ENCODE data around the gene PFKFB4. TPM values are rescaled to one million over a fixed set of nuclear protein-coding genes. Genes with fewer than 3 reads are reported as not detected.

PFKFB4 gene
- total and polyA plus RNA-seq, 2 of the 4 experiments (the other 2 are of a cell fraction): 16.9 to 17.0 TPM

DNA sequence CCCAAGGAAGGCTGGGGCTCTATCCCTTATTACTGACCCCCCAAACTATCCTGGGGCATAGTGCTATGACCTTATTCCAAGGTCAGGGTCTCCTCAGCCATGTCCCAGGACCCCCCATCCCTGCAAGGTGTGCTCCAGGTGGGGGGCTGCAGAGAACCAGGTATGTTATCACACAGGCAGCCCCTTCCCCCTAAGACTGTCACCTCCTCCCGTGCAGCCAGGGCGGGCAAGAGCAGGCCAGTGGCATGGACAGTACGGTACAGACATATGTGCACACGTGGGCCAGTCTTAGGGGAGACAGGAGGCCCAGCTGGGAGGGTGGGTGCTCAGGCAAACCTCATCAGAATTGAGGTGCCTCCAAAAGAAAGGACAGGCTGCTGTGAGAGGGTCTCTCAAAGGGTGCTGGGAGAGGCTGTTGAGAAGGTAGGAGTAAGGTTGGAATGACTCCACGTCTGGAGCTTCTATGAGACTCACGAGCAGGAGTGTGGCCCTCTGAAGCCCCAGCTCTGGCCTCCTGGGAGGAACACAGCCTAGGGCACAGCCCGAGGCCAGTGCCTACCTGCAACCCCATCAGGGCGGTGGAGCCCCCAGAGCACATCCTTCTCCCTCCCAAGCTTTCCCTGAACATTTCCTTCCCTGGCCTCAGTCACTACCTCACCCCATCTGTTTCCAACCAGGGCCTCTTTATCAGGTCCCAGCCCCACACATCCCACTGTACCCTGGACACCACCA is 40.2 kb upstream of the PFKFB4 start:
- H3K9ac ChIP-seq (ENCODE audit: low read depth, low read length): no peak overlapping the region
- H2BK20ac ChIP-seq (ENCODE audit: low read depth, low read length): peak overlapping the region; percentile 99
- H3K4me3 ChIP-seq (ENCODE audit: insufficient read depth, low read depth, low read length): no peak overlapping the region
- in situ Hi-C loops (cut with MboI; ENCODE audit: low sequenced_read_pairs): no loop called here
- CTCF ChIA-PET: interaction anchor here (0.9 kb wide), 1 partner anchor 39 kb away, joined by 3 read pairs; no protein-coding TSS in a partner anchor
- peaks cover 59% of the 10 kb centered on the region for H3K9me1 ChIP-seq (ENCODE audit: insufficient read depth, low read length)
- peak overlapping the region; percentile 94 for H3K27ac ChIP-seq (ENCODE audit: insufficient read depth, low read length)
- peak overlapping the region; percentile 97 for H2BK5ac ChIP-seq (ENCODE audit: low read depth, low read length, poor library complexity, severe bottlenecking)
- peak overlapping the region; percentile 76 for H3K56ac ChIP-seq (ENCODE audit: extremely low read depth, insufficient read depth, low read length)
- peak overlapping the region; percentile 87 for H3K14ac ChIP-seq (replicated peaks; ENCODE audit: low read depth, low read length)
- H2BK15ac ChIP-seq (ENCODE audit: low read depth, low read length): peak overlapping the region; percentile 97; the same call in 2 of the 3 replicates
- peak overlapping the region; percentile 87 for H2AFZ ChIP-seq (replicated peaks; ENCODE audit: low read length, poor library complexity)
- peak overlapping the region; percentile 99 for H2AK9ac ChIP-seq (replicated peaks; ENCODE audit: low read depth, low read length, poor library complexity)
- H2BK120ac ChIP-seq (ENCODE audit: low read depth, low read length): peak overlapping the region; percentile 85
- intact Hi-C loops (cut with micrococcal nuclease): no loop called here
- peaks cover 19% of the 10 kb centered on the region for H4K20me1 ChIP-seq (ENCODE audit: insufficient read depth, low read length)
- peak overlapping the region; percentile 100 for H2AK5ac ChIP-seq (ENCODE audit: low read depth, low read length)
- no peaks in the 10 kb centered on the region for H3K27me3 ChIP-seq (ENCODE audit: control insufficient read depth, insufficient read depth, low read length)
- DNase-seq (no peak), ATAC-seq (ENCODE audit: low read depth) (no peak)
- H3K9me3 ChIP-seq (ENCODE audit: control insufficient read depth, insufficient read depth, low read length): no peaks in the 10 kb centered on the region
- BruUV-seq (replicated peaks): no TSS peak
- H3K23ac ChIP-seq (ENCODE audit: low read depth, low read length): peak overlapping the region; percentile 89
- peak overlapping the region; percentile 99 for H3K4ac ChIP-seq (ENCODE audit: low read depth, low read length)
- peaks cover 27 to 81% of the 10 kb centered on the region in 2 experiments for H3K79me1 ChIP-seq (ENCODE audit: low read depth in 1 of 2, low read length in 2 of 2)
- TF ChIP-seq MAZ (IDR thresholded peaks at IDR 0.05; ENCODE audit: borderline replicate concordance, low read depth, low read length): no peak
- TF ChIP-seq, protein P1, sequence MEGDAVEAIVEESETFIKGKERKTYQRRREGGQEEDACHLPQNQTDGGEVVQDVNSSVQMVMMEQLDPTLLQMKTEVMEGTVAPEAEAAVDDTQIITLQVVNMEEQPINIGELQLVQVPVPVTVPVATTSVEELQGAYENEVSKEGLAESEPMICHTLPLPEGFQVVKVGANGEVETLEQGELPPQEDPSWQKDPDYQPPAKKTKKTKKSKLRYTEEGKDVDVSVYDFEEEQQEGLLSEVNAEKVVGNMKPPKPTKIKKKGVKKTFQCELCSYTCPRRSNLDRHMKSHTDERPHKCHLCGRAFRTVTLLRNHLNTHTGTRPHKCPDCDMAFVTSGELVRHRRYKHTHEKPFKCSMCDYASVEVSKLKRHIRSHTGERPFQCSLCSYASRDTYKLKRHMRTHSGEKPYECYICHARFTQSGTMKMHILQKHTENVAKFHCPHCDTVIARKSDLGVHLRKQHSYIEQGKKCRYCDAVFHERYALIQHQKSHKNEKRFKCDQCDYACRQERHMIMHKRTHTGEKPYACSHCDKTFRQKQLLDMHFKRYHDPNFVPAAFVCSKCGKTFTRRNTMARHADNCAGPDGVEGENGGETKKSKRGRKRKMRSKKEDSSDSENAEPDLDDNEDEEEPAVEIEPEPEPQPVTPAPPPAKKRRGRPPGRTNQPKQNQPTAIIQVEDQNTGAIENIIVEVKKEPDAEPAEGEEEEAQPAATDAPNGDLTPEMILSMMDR (conservative IDR thresholded peaks at IDR 0.05; ENCODE audit: low read depth, low read length): no peak
- TF ChIP-seq, protein P2, sequence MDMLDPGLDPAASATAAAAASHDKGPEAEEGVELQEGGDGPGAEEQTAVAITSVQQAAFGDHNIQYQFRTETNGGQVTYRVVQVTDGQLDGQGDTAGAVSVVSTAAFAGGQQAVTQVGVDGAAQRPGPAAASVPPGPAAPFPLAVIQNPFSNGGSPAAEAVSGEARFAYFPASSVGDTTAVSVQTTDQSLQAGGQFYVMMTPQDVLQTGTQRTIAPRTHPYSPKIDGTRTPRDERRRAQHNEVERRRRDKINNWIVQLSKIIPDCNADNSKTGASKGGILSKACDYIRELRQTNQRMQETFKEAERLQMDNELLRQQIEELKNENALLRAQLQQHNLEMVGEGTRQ (IDR thresholded peaks at IDR 0.05; ENCODE audit: low read depth, low read length): no peak
- TF ChIP-seq POLR2A (IDR thresholded peaks at IDR 0.05; ENCODE audit: low read depth, low read length): no peak
- no peak for TF ChIP-seq SMC3 (IDR thresholded peaks at IDR 0.05; ENCODE audit: low read depth, low read length)
- no peak for TF ChIP-seq BHLHE40 (IDR thresholded peaks at IDR 0.05; ENCODE audit: low read depth, low read length)
- TF ChIP-seq MXI1 (IDR thresholded peaks at IDR 0.05; ENCODE audit: borderline replicate concordance, low read depth, low read length): no peak
- no peak for TF ChIP-seq RAD21 (IDR thresholded peaks at IDR 0.05; ENCODE audit: low read length)
- no peak for TF ChIP-seq MAFK (IDR thresholded peaks at IDR 0.05; ENCODE audit: low read depth, low read length)
- no peak for TF ChIP-seq RFX5 (IDR thresholded peaks at IDR 0.05; ENCODE audit: low read depth, low read length)
- no peak for TF ChIP-seq NFE2L2 (IDR thresholded peaks at IDR 0.05; ENCODE audit: low read depth, low read length)
- TF ChIP-seq, protein P3, sequence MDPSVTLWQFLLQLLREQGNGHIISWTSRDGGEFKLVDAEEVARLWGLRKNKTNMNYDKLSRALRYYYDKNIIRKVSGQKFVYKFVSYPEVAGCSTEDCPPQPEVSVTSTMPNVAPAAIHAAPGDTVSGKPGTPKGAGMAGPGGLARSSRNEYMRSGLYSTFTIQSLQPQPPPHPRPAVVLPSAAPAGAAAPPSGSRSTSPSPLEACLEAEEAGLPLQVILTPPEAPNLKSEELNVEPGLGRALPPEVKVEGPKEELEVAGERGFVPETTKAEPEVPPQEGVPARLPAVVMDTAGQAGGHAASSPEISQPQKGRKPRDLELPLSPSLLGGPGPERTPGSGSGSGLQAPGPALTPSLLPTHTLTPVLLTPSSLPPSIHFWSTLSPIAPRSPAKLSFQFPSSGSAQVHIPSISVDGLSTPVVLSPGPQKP (IDR thresholded peaks at IDR 0.05; ENCODE audit: borderline replicate concordance, low read depth, low read length): no peak
- dilution Hi-C loops (cut with HindIII; ENCODE audit: low sequenced_read_pairs, unreplicated experiment): no loop called here
- peaks cover 54% of the 10 kb centered on the region for H3K4me1 ChIP-seq (ENCODE audit: control insufficient read depth, insufficient read depth, low read length)
- peak overlapping the region; percentile 85 for H3K18ac ChIP-seq (ENCODE audit: low read depth, low read length)
- H4K5ac ChIP-seq (ENCODE audit: low read depth, low read length): peak overlapping the region; percentile 72
- POLR2A ChIA-PET (ENCODE audit: unreplicated experiment): no interaction called here
- H3K4me2 ChIP-seq (ENCODE audit: low read depth, low read length): no peak overlapping the region
- WGBS, 2 experiments (ENCODE audit: extremely low coverage in 2 of 2, insufficient read length in 1 of 2): 100% methylated on average over 3 of the region's 8 CpGs; no CpG with 5 or more reads in 1 of the 2 experiments
- peak overlapping the region; percentile 98 for H4K91ac ChIP-seq (ENCODE audit: insufficient read depth, low read depth, low read length)
- H3K36me3 ChIP-seq (ENCODE audit: control insufficient read depth, insufficient read depth, low read length): peaks cover 46% of the 10 kb centered on the region
- peak overlapping the region; percentile 85 to 90 for H4K8ac ChIP-seq (ENCODE audit: low read depth in 2 of 2, low read length in 2 of 2)
